Thyroid gland (tissue), 4 donors: ENCODE data around the gene CDKN2D. TPM values are rescaled to one million over a fixed set of nuclear protein-coding genes. Genes with fewer than 3 reads are reported as not detected.
A peak's percentile ranks its signal among the peaks of the same experiment; 100 is the strongest.

Source experiments
- DNase-seq, 2 donors: peaks; one replicate each; pipeline ENCODE4 v3.0.0-alpha.2; 2019
- H3K27ac ChIP-seq, 3 donors: fragments of 200-600 bp; sonication (generic); 1 replicate in 2 of 3; 2 replicates in 1 of 3; pipeline ENCODE4 v1.5.1; 2016 to 2019; ENCODE audit warnings: mild to moderate bottlenecking in 1 of 3, moderate library complexity in 1 of 3
- H3K27me3 ChIP-seq: fragments of 200-600 bp; sonication (generic); one replicate; pipeline ENCODE4 v1.5.1; 2019
- H3K36me3 ChIP-seq, 2 donors: fragments of 200-600 bp; sonication (generic); one replicate each; pipeline ENCODE4 v1.5.1; 2016 to 2019
- H3K4me1 ChIP-seq, 2 donors: fragments of 200-600 bp; sonication (generic); one replicate each; pipeline ENCODE4 v1.5.1; 2017 to 2019
- H3K4me3 ChIP-seq, 3 donors: fragments of 200-600 bp; sonication (generic); replicated peaks in 1 of 3; 1 replicate in 2 of 3; 2 replicates in 1 of 3; pipeline ENCODE4 v1.5.1; 2016; ENCODE audit warnings: mild to moderate bottlenecking in 1 of 3
- H3K9me3 ChIP-seq: fragments of 200-600 bp; sonication (generic); one replicate; pipeline ENCODE4 v1.5.1; 2017
- POLR2A ChIP-seq, 2 donors: fragments of 450-650 bp; IDR thresholded peaks; one replicate each; pipeline ENCODE4 v1.6.1; 2017; ENCODE audit warnings: antibody characterized with exemption in 2 of 2, mild to moderate bottlenecking in 2 of 2, moderate library complexity in 1 of 2
- WGBS, 2 donors: methylation state at CpG; one replicate each; pipeline ENCODE4 v1.1.5; 2017; 5-methylcytosine and 5-hydroxymethylcytosine counted together
- intact Hi-C: fragments of 100-400 bp; cut with DNase I; formaldehyde crosslinking; loops from one replicate; pipeline ENCODE4 v1.15.1; 2023
- total RNA-seq, 4 donors: library from RNA; depleted of rRNA; stranded (reverse); fragments of >200 nt; gene quantifications; one replicate each; pipeline ENCODE4 v1.2.3, GENCODE V29; 2016
- TF ChIP-seq, protein P1 (sequence below), 6 experiments: fragments of 200-600 bp in 3 of 6; fragments of 450-650 bp in 3 of 6; sonication (generic) in 3 of 6; IDR thresholded peaks; one replicate each; pipeline ENCODE4 v1.5.1; 2016 to 2019; ENCODE audit warnings: antibody characterized with exemption in 6 of 6, mild to moderate bottlenecking in 2 of 6, inconsistent platforms in 1 of 6, moderate library complexity in 1 of 6

Gene CDKN2D
- total RNA-seq, 4 donors from 2014 or later, result 2.0 to 8.2 (median 3.7) TPM

DNA sequence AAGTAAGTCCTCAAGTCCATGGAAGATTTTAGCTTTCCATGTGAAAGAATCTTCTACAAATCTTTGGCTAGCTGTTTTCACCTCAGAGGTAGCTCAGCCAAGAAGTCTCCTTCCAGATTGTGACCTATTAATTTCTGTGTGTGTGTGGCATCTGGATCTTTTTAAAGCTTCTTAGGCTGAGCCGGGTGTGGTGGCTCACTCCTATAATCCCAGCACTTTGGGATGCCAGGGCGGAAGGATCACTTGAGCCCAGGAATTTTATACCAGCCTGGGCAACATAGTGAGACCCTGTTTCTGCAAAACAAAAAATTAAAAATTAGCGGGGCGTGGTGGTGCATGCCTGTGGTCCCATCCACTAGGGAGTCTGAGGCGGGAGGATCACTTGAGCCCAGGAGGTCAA lies 43.1 kb upstream of the CDKN2D start:
- Histone ChIP-seq H3K4me3 (no peak overlapping the region), H3K36me3 (no peaks in the 10 kb centered on the region), H3K9me3 (no peaks in the 10 kb centered on the region), H3K27ac (peak overlapping the region in 2 of 3 donors; percentile 24 to 63), H3K27me3 (no peaks in the 10 kb centered on the region), H3K4me1 (peaks cover 12 to 33% of the 10 kb centered on the region in 2 donors)
- intact Hi-C loops, result no loop called here
- WGBS, 2 donors, result 91 to 93% methylated on average over 5 of the region's 5 CpGs
- TF ChIP-seq POLR2A (IDR thresholded peaks at IDR 0.05), result no peak
- TF ChIP-seq, protein P1, sequence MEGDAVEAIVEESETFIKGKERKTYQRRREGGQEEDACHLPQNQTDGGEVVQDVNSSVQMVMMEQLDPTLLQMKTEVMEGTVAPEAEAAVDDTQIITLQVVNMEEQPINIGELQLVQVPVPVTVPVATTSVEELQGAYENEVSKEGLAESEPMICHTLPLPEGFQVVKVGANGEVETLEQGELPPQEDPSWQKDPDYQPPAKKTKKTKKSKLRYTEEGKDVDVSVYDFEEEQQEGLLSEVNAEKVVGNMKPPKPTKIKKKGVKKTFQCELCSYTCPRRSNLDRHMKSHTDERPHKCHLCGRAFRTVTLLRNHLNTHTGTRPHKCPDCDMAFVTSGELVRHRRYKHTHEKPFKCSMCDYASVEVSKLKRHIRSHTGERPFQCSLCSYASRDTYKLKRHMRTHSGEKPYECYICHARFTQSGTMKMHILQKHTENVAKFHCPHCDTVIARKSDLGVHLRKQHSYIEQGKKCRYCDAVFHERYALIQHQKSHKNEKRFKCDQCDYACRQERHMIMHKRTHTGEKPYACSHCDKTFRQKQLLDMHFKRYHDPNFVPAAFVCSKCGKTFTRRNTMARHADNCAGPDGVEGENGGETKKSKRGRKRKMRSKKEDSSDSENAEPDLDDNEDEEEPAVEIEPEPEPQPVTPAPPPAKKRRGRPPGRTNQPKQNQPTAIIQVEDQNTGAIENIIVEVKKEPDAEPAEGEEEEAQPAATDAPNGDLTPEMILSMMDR (IDR thresholded peaks at IDR 0.05), result no peak
- no peak for DNase-seq

DNA sequence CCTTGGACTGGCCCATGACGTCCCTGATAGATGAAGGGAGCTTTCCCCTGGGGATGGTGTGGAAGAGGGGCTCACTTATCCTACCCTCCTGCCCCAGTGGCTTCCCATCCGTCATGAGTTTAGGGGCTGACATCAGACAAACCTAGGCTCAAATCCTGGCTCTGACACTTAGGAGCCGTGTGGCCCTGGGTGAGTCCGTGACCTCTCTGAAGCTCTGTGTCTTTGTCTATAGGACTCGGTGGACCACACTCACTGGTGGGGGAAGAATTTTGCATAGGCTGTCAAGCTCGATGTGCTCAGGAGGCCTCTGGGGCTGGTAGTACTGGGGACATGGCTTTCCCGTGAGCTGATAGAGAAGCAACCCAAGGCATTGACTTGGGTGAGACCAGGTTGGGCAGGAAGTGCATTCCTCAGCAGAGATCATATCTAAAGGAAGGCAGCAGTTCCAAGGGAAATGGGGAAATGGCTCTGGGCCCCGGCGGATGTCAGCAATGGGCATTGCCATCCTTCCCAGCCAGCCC lies 35.7 kb upstream of the CDKN2D start:
- intact Hi-C loops, result no loop called here
- Histone ChIP-seq H3K4me3 (no peak overlapping the region), H3K9me3 (no peaks in the 10 kb centered on the region), H3K36me3 (no peaks in the 10 kb centered on the region), H3K27ac (peak overlapping the region; percentile 77 to 83 (median 77)), H3K27me3 (no peaks in the 10 kb centered on the region), H3K4me1 (peaks cover 8 to 20% of the 10 kb centered on the region in 2 donors)
- 80 to 85% methylated on average over 6 to 9 of the region's 9 CpGs for WGBS, 2 donors
- TF ChIP-seq, protein P1 (IDR thresholded peaks at IDR 0.05), result no peak
- no peak for TF ChIP-seq POLR2A (IDR thresholded peaks at IDR 0.05)
- no peak for DNase-seq

DNA sequence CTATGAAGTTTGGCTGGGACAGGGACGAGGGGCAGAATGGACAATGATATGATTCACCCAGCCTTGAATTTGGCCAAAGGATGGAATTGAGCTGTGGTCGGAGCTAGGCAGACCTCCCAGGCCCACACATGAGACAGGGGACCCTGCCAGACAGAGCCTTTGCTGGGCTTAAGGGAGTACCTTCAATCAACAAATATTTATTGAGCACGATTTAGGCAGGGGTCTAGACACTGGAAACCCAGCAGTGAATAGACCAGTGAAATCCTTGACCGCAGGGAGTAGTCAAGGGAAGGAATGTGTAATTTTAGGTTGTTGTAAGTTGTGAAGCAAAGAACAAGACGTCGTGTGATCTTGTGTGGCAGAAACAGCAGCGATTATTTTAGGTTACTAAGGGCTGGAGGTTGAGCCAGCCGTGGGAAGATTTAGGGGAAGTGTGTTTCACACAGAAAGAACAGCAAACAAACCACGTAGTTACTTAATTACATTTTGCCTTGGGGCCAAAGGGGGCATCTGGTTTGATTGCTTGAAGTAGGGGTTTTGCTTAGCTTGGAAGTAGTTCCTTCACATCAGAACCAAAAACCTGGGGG lies 35.2 kb upstream of the CDKN2D start:
- Histone ChIP-seq H3K4me1 (peaks cover 8 to 20% of the 10 kb centered on the region in 2 donors), H3K4me3 (peak overlapping the region in 1 of 3 donors; percentile 73), H3K9me3 (no peaks in the 10 kb centered on the region), H3K27me3 (no peaks in the 10 kb centered on the region), H3K27ac (peak overlapping the region; percentile 77 to 83 (median 77)), H3K36me3 (no peaks in the 10 kb centered on the region)
- intact Hi-C loops, result no loop called here
- 50 to 51% methylated on average over 8 to 9 of the region's 9 CpGs for WGBS, 2 donors
- TF ChIP-seq, protein P1 (IDR thresholded peaks at IDR 0.05), result no peak
- no peak for TF ChIP-seq POLR2A (IDR thresholded peaks at IDR 0.05)
- DNase-seq, result no peak

DNA sequence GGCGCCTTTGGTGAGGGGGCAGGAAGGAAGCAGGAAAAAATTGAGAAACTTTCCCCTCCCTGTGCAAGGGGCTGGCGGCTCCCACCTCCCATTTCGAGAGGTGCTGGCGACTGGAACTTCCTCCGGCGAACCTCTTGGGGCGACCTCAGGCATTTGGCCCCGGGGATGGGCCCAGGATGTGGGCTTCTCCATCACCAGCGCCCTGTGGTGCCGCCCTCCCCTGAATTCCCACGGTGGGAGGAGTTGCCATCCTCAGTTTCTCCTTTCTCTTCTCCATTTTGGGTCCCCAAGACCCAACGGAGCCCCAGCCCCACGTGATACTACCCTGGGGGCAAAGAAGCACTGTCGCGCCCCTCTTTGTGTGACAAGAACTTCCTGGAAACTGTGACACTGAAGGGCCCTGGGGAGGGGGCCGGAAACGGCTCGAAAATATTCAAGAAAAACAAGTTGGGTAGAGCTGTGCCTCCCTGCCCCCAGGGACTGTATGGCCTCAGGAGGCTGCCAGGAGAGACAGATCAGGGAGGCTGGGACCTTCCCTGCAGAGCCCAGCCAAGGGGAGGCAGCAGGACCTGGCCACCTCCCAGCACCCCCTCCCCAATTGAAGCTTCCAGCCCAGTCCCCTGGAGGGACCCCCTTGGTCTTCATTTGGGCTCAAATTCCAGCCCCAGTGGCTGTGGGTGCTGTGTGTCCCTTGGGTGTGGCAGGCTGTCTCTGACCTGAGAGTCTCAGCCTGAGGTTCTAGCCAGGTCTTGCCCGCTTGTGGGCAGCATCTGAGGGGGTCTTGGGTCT lies 34.5 kb upstream of the CDKN2D start:
- intact Hi-C loops, result no loop called here
- 14 to 18% methylated on average over 18 to 19 of the region's 19 CpGs for WGBS, 2 donors
- Histone ChIP-seq H3K9me3 (no peaks in the 10 kb centered on the region), H3K27ac (peak overlapping the region; percentile 77 to 83 (median 77)), H3K36me3 (no peaks in the 10 kb centered on the region), H3K27me3 (no peaks in the 10 kb centered on the region), H3K4me1 (peaks cover 8 to 16% of the 10 kb centered on the region in 2 donors), H3K4me3 (peak overlapping the region in 2 of 3 donors; percentile 73 to 86)
- DNase-seq, result peak; percentile 17 to 26
- no peak for TF ChIP-seq POLR2A (IDR thresholded peaks at IDR 0.05)
- TF ChIP-seq, protein P1 (IDR thresholded peaks at IDR 0.05), result no peak
